H1 (cell line): ENCODE results near the gene CD300H. TPM values are rescaled to one million over a fixed set of nuclear protein-coding genes. Genes with fewer than 3 reads are reported as not detected.

Experiments used
- E2F6 ChIP-seq: IDR thresholded peaks from 2 replicates; pipeline ENCODE4 v1.6.1; 2012; ENCODE audit warnings: inconsistent platforms
- MAFK ChIP-seq: IDR thresholded peaks from 2 replicates; pipeline ENCODE4 v1.6.1; 2012; ENCODE audit warnings: low read depth, mild to moderate bottlenecking, improper control_type of control experiment, low read length
- RAD21 ChIP-seq, 2 experiments: IDR thresholded peaks in 1 of 2; conservative IDR thresholded peaks in 1 of 2; 2 replicates each; pipeline ENCODE4 v1.6.1; 2011; ENCODE audit warnings: low read depth in 2 of 2, low read length in 2 of 2, improper control_type of control experiment in 1 of 2, inconsistent platforms in 1 of 2, mild to moderate bottlenecking in 1 of 2, moderate library complexity in 1 of 2
- TAF7 ChIP-seq: optimal IDR thresholded peaks from 2 replicates; pipeline ENCODE3; 2011; ENCODE audit warnings: low read depth, mild to moderate bottlenecking, inconsistent platforms, low read length, moderate library complexity, borderline replicate concordance
- TCF12 ChIP-seq: IDR thresholded peaks from 2 replicates; pipeline ENCODE4 v1.6.1; 2011; ENCODE audit warnings: low read depth, mild to moderate bottlenecking, low read length
- polyA plus RNA-seq, 7 experiments: library from polyadenylated mRNA; depleted of rRNA in 3 of 7; stranded (reverse) in 5 of 7; unstranded in 2 of 7; fragments of >200 nt in 5 of 7; fragments of 200-250 nt in 2 of 7; gene quantifications; 1 replicate in 5 of 7; 2 replicates in 1 of 7; 4 replicates in 1 of 7; pipeline versions ENCODE4 v1.2.1 to v1.2.3, GENCODE V29; 2011 to 2013; ENCODE audit warnings: missing spikeins in 2 of 7, mixed read lengths in 2 of 7
- total RNA-seq: library from RNA; stranded (reverse); fragmentation: NEBNext Ultra II Directional; extraction: Animal tissue kit (Norgen Biotek cat#: 25700); gene quantifications from 2 replicates; pipeline ENCODE4 v1.2.1, GENCODE V29; 2021

Gene CD300H
- total and polyA plus RNA-seq, 2 of the 8 experiments (the other 6 are each of a cell fraction or from before 2014, with no cell fraction given) = not detected

GRCh38 chr17:74529243-74529642 is 38.1 kb downstream of the CD300H start (continued):
- no peak for TF ChIP-seq E2F6
- TF ChIP-seq RAD21 (IDR thresholded peaks at IDR 0.05 in 1 of 2, conservative IDR thresholded peaks at IDR 0.05 in 1 of 2; ENCODE audit: low read depth in 2 of 2, low read length in 2 of 2) = no peak
- TF ChIP-seq MAFK = no peak
- TF ChIP-seq TCF12 = no peak
- TF ChIP-seq TAF7 = no peak
